Measurements from ENCODE around the gene COL19A1.

COL19A1 gene

DNA sequence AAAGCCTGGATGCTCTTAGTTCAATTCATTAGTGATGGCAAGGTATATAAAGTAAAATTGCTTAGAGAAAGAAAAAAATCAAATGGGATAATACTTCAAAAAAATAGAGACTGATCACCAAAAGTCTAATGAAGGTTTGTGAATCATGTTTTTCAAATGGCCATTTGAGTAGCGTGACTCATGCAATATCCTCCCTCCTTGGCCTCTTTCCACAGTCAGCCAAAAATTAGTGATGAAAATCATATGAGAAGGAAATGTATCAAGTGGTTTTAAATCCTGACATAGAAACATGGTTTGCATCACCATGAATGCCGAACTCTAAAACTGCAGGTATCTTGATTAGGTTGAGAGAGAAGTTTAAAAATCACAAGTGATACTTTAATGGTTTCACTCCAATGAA, 1.2 kb upstream of the COL19A1 start:
- H3K4me3 ChIP-seq (ENCODE audit: low read depth, low read length), result no peak overlapping the region
- TF ChIP-seq, protein P1, sequence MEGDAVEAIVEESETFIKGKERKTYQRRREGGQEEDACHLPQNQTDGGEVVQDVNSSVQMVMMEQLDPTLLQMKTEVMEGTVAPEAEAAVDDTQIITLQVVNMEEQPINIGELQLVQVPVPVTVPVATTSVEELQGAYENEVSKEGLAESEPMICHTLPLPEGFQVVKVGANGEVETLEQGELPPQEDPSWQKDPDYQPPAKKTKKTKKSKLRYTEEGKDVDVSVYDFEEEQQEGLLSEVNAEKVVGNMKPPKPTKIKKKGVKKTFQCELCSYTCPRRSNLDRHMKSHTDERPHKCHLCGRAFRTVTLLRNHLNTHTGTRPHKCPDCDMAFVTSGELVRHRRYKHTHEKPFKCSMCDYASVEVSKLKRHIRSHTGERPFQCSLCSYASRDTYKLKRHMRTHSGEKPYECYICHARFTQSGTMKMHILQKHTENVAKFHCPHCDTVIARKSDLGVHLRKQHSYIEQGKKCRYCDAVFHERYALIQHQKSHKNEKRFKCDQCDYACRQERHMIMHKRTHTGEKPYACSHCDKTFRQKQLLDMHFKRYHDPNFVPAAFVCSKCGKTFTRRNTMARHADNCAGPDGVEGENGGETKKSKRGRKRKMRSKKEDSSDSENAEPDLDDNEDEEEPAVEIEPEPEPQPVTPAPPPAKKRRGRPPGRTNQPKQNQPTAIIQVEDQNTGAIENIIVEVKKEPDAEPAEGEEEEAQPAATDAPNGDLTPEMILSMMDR (IDR thresholded peaks at IDR 0.05; ENCODE audit: insufficient read depth, low read depth, low read length, missing control alignments), result no peak
- no peak for DNase-seq (ENCODE audit: low read depth)

DNA sequence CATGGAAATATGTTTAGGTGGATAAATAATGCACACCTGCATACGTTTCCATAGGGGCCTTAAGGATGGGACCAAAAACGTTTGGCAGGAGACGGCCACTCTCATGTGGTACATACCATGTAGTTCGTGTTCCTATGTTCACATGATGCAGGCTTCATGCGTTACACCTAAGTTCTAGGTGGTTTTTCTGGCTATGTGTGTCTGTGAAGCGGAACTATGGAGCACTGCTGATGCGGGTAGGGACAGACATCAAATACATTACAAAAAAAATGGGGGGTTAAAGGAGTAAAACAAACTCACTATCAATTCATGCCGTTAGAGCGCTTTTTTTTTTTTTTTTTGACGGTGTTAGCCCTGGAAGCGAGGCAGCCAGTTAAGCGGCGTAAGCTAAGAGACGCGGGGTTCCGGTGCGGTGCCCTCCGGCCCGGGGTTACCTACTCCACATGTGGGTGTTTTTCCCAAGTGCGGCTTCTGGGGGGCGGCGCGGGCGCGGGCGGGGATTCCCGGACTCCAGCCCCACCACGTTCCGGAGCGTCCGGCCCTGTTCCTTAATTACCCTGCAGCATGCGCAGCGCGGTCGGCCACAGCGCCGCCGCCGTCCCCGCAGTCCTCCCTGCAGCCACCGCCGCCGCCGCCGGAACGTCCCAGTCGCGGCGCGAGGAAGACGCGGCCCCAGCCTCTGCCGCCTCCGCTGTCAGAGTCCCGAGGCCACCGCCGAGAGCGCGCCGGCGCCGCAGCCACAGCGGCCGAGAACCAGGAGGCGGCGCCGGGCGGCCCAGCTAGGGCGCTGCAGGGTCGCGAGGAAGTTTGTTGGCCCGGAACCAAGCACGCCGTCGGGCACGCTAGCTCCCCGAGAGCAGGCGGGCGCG, 648 bp downstream of the COL19A1 start:
- H3K4me3 ChIP-seq (ENCODE audit: low read depth, low read length), result peak overlapping the region; percentile 88
- TF ChIP-seq, protein P1 (IDR thresholded peaks at IDR 0.05; ENCODE audit: insufficient read depth, low read depth, low read length, missing control alignments), result peak; percentile 9
- DNase-seq (ENCODE audit: low read depth), result peak; percentile 86

DNA sequence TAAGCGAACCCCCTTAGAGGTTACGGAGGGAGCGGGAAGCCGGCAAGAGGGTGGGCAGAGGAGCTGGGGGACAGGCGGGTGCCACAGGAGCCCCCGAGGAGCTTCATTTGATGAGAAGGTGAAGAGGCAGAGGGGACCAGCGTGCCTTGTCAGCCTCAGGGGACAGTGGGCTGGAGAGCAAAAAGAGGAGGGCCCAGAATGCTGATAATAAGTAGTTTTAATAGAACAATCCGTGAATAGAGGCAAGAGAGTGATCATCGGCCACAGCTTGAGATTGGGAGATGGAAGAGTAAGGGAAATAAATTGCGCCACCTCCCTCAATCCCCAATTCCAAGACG, 1.3 kb downstream of the COL19A1 start:
- peak overlapping the region; percentile 88 for H3K4me3 ChIP-seq (ENCODE audit: low read depth, low read length)
- TF ChIP-seq, protein P1 (IDR thresholded peaks at IDR 0.05; ENCODE audit: insufficient read depth, low read depth, low read length, missing control alignments), result no peak
- no peak for DNase-seq (ENCODE audit: low read depth)

DNA sequence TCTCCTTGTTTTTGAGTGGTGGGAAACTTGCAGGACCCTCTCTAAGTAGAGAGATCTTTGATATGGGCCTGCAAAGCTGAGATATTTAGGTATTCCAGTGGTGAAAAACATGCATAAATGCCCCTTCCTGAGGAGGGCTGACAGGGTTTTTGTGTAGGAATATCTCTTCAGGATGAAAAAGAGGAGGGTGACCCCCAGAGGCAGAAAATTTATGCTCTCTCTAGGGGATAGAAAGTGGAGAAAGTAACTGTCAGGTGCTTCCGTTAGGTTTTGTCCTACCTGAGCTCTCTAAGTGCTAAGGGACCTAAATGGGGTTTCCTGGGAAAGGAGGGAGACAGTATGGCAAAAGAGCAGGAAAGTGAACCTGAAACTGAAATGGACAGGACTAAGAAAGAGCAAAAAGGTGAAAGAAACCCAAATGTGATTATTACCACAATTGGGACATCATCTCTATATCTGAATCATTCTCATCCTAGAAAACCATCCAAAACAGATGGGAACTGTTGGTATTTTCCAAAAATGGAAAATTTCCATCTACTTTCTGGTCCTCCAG, 2.0 kb downstream of the COL19A1 start:
- DNase-seq (ENCODE audit: low read depth), result no peak
- H3K4me3 ChIP-seq (ENCODE audit: low read depth, low read length), result peak overlapping the region; percentile 88
- TF ChIP-seq, protein P1 (IDR thresholded peaks at IDR 0.05; ENCODE audit: insufficient read depth, low read depth, low read length, missing control alignments), result no peak

DNA sequence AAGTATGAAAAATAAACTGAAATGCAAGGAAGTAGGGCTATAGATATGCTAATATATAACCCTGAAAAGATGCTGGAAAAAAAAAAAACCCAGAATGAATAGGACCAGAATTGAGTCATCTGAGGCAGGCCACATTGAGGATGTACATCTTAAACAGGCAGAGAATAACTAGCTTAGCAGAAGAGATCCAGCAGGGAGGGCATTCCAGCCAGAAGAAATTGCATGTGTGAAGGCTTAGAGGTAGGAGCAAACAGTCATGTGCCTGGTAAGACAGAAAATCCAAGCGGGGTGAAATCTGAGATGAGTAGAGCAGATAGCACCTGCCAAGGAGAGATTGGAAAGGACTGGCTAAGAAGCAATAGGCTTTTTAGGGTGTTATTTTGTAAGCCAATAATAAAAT, 2.6 kb downstream of the COL19A1 start:
- TF ChIP-seq, protein P1 (IDR thresholded peaks at IDR 0.05; ENCODE audit: insufficient read depth, low read depth, low read length, missing control alignments), result no peak
- no peak overlapping the region for H3K4me3 ChIP-seq (ENCODE audit: low read depth, low read length)
- DNase-seq (ENCODE audit: low read depth), result no peak

DNA sequence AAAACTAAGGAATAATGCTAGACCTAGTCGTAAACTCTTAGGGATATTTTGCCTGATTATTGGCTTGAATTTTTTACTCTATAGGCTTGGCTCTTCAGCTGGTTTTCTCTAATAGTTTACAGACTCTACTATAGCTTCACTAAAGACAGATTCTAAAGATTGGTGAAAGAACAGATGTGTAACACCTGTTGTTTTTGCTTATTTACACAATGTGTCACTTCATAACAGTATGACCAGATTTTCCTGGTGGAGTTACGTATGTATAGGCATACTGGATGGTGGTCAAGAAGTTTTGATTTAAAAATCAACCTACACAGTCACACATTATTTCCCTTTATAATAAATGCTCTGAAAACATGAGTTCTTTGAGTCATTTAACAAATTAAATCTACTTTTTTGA, 4.8 kb downstream of the COL19A1 start:
- TF ChIP-seq, protein P1 (IDR thresholded peaks at IDR 0.05; ENCODE audit: insufficient read depth, low read depth, low read length, missing control alignments), result no peak
- no peak for DNase-seq (ENCODE audit: low read depth)
- no peak overlapping the region for H3K4me3 ChIP-seq (ENCODE audit: low read depth, low read length)

Measured in GM12865 (cell line).